Mesenchymal stem cell (in vitro differentiated cells and primary cell): ENCODE data around the gene TBC1D22A.

ENCODE experiments used
- DNase-seq: peaks from one replicate; pipeline ENCODE4 v3.0.0-alpha.2; 2013
- H2AFZ ChIP-seq: one replicate; pipeline ENCODE4 v1.6.1; 2013; ENCODE audit warnings: low read depth, mild to moderate bottlenecking, control low read depth, inconsistent platforms, low read length, moderate library complexity
- H2AK5ac ChIP-seq: 2 replicates; pipeline ENCODE4 v1.6.1; 2013; ENCODE audit warnings: low read length, moderate library complexity, mild to moderate bottlenecking, inconsistent platforms; ENCODE audit not compliant: severe bottlenecking
- H2BK120ac ChIP-seq: one replicate; pipeline ENCODE4 v1.6.1; 2013; ENCODE audit warnings: low read depth, mild to moderate bottlenecking, inconsistent platforms, low read length, moderate library complexity
- H2BK12ac ChIP-seq, 2 experiments: one replicate each; pipeline ENCODE4 v1.6.1; 2013; ENCODE audit warnings: inconsistent platforms in 2 of 2, low read length in 2 of 2, mild to moderate bottlenecking in 2 of 2, moderate library complexity in 2 of 2, control low read depth in 1 of 2
- H2BK15ac ChIP-seq: one replicate; pipeline ENCODE4 v1.6.1; 2013; ENCODE audit warnings: mild to moderate bottlenecking, low read depth, inconsistent platforms; ENCODE audit not compliant: poor library complexity, severe bottlenecking
- H2BK5ac ChIP-seq: 2 replicates; pipeline ENCODE4 v1.6.1; 2013; ENCODE audit warnings: low read depth, mild to moderate bottlenecking, low read length, control low read depth, inconsistent platforms; ENCODE audit not compliant: poor library complexity, severe bottlenecking
- H3K14ac ChIP-seq, 2 experiments: one replicate each; pipeline ENCODE4 v1.6.1; 2013; ENCODE audit warnings: inconsistent platforms in 2 of 2, low read length in 2 of 2, control low read depth in 1 of 2, mild to moderate bottlenecking in 1 of 2, moderate library complexity in 1 of 2
- H3K18ac ChIP-seq, 2 experiments: one replicate each; pipeline ENCODE4 v1.6.1; 2013; ENCODE audit warnings: inconsistent platforms in 2 of 2, low read length in 2 of 2, control low read depth in 1 of 2, low read depth in 1 of 2, mild to moderate bottlenecking in 1 of 2
- H3K23ac ChIP-seq, 2 experiments: one replicate each; pipeline ENCODE4 v1.6.1; 2013; ENCODE audit warnings: inconsistent platforms in 2 of 2, low read length in 2 of 2, mild to moderate bottlenecking in 2 of 2, moderate library complexity in 2 of 2, control low read depth in 1 of 2
- H3K27ac ChIP-seq: 2 replicates; pipeline ENCODE4 v1.5.1; 2013; ENCODE audit warnings: mild to moderate bottlenecking, moderate library complexity, low read length, control low read depth, inconsistent platforms; ENCODE audit not compliant: poor library complexity, severe bottlenecking
- H3K27me3 ChIP-seq, 2 experiments: 2 replicates each; pipeline versions ENCODE4 v1.6.1 to v1.7.0; 2013; ENCODE audit warnings: low read length in 2 of 2, mild to moderate bottlenecking in 2 of 2, moderate library complexity in 2 of 2, control low read depth in 1 of 2, inconsistent platforms in 1 of 2; ENCODE audit not compliant: control insufficient read depth in 1 of 2, insufficient read depth in 1 of 2
- H3K36me3 ChIP-seq, 2 experiments: 2 replicates each; pipeline versions ENCODE4 v1.6.1 to v1.7.0; 2013; ENCODE audit warnings: low read length in 2 of 2, control low read depth in 1 of 2, inconsistent platforms in 1 of 2, low read depth in 1 of 2, mild to moderate bottlenecking in 1 of 2; ENCODE audit not compliant: insufficient read depth in 2 of 2, control insufficient read depth in 1 of 2
- H3K4ac ChIP-seq, 2 experiments: one replicate each; pipeline ENCODE4 v1.6.1; 2013; ENCODE audit warnings: inconsistent platforms in 2 of 2, low read length in 2 of 2, mild to moderate bottlenecking in 2 of 2, moderate library complexity in 2 of 2, control low read depth in 1 of 2, low read depth in 1 of 2
- H3K4me1 ChIP-seq: 2 replicates; pipeline ENCODE4 v1.6.1; 2013; ENCODE audit warnings: low read depth, low read length, control low read depth; ENCODE audit not compliant: control insufficient read depth, insufficient read depth
- H3K4me2 ChIP-seq: 2 replicates; pipeline ENCODE4 v1.6.1; 2013; ENCODE audit warnings: low read length, mild to moderate bottlenecking, inconsistent platforms; ENCODE audit not compliant: poor library complexity, severe bottlenecking
- H3K4me3 ChIP-seq, 2 experiments: 2 replicates each; pipeline versions ENCODE4 v1.5.1 to v1.7.0; 2013; ENCODE audit warnings: low read length in 2 of 2, mild to moderate bottlenecking in 2 of 2, control low read depth in 1 of 2, low read depth in 1 of 2; ENCODE audit not compliant: insufficient read depth in 1 of 2
- H3K79me1 ChIP-seq: replicated peaks from 2 replicates; pipeline ENCODE4 v1.6.1; 2013; ENCODE audit warnings: mild to moderate bottlenecking, control low read depth, low read length, inconsistent platforms; ENCODE audit not compliant: poor library complexity, severe bottlenecking
- H3K9ac ChIP-seq: 2 replicates; pipeline ENCODE4 v1.7.0; 2013; ENCODE audit warnings: mild to moderate bottlenecking, low read length, moderate library complexity
- H3K9me3 ChIP-seq: 2 replicates; pipeline ENCODE4 v1.7.0; 2013; ENCODE audit warnings: mild to moderate bottlenecking, low read length; ENCODE audit not compliant: control insufficient read depth
- H4K8ac ChIP-seq: one replicate; pipeline ENCODE4 v1.6.1; 2013; ENCODE audit warnings: inconsistent platforms, mild to moderate bottlenecking, low read length, moderate library complexity
- H4K91ac ChIP-seq: one replicate; pipeline ENCODE4 v1.6.1; 2013; ENCODE audit warnings: mild to moderate bottlenecking, low read length, inconsistent platforms
- WGBS: methylation state at CpG from one replicate; pipeline ENCODE4 v1.1.7; 2013; ENCODE audit warnings: mixed read lengths; 5-methylcytosine and 5-hydroxymethylcytosine counted together

TBC1D22A gene

GRCh38 chr22:46723882-46724281 lies 38.6 kb upstream of the TBC1D22A start:
- Histone ChIP-seq H3K18ac (no peak overlapping the region), H3K4me2 (no peak overlapping the region), H2BK15ac (no peak overlapping the region), H4K8ac (no peak overlapping the region), H3K36me3 (peaks cover 20 to 51% of the 10 kb centered on the region in 2 experiments), H3K27ac (no peak overlapping the region), H3K79me1 (peaks cover 55% of the 10 kb centered on the region), H4K91ac (no peak overlapping the region), H3K9ac (no peak overlapping the region), H2BK5ac (no peak overlapping the region), H2AFZ (no peak overlapping the region), H3K4me3 (no peak overlapping the region), H3K4ac (no peak overlapping the region), H3K27me3 (no peaks in the 10 kb centered on the region), H2BK120ac (no peak overlapping the region), H2BK12ac (no peak overlapping the region), H3K4me1 (peaks cover 15% of the 10 kb centered on the region), H2AK5ac (no peak overlapping the region), H3K14ac (no peak overlapping the region), H3K9me3 (no peaks in the 10 kb centered on the region), H3K23ac (no peak overlapping the region)
- 99% methylated on average over 8 of the region's 9 CpGs for WGBS
- DNase-seq = no peak

DNA sequence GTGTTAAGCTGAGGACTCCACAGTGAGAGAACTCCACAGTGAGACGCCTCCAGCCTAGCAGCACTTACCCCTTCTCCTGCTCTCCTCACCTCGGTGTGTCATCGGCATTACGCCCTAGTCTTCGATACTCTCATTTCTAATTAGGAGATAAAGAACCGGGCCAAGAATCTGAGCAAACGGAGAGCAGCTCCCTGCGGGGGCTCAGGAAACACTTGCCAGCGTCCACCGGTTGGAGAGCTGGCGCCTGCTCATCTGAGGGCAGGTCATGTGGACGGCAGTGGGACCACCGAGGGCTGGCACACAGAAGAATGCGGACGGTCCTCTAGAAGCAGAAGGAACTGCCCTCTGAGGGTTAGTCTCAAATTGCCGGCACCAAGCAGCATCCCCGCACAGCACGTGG lies 37.4 kb upstream of the TBC1D22A start:
- H2BK5ac ChIP-seq = no peak overlapping the region
- no peak overlapping the region for H3K14ac ChIP-seq
- H3K27ac ChIP-seq = no peak overlapping the region
- peaks cover 51% of the 10 kb centered on the region for H3K79me1 ChIP-seq
- H3K27me3 ChIP-seq = no peaks in the 10 kb centered on the region
- H4K91ac ChIP-seq = no peak overlapping the region
- no peak overlapping the region for H2AFZ ChIP-seq
- H4K8ac ChIP-seq = no peak overlapping the region
- H3K4me2 ChIP-seq = no peak overlapping the region
- H2BK15ac ChIP-seq = no peak overlapping the region
- H3K4ac ChIP-seq = no peak overlapping the region
- H3K23ac ChIP-seq = no peak overlapping the region
- no peak overlapping the region for H2BK12ac ChIP-seq
- peaks cover 10% of the 10 kb centered on the region for H3K4me1 ChIP-seq
- H2AK5ac ChIP-seq = no peak overlapping the region
- no peak for DNase-seq
- H3K18ac ChIP-seq = no peak overlapping the region
- no peak overlapping the region for H3K4me3 ChIP-seq
- peaks cover 8 to 46% of the 10 kb centered on the region in 2 experiments for H3K36me3 ChIP-seq
- 93% methylated on average over 18 of the region's 18 CpGs for WGBS
- no peak overlapping the region for H2BK120ac ChIP-seq
- H3K9ac ChIP-seq = no peak overlapping the region
- H3K9me3 ChIP-seq = no peaks in the 10 kb centered on the region

- no peak overlapping the region for H2BK15ac ChIP-seq
- H3K9me3 ChIP-seq = no peaks in the 10 kb centered on the region
- peaks cover 58% of the 10 kb centered on the region for H3K79me1 ChIP-seq
- 97% methylated on average over 38 of the region's 38 CpGs for WGBS
- H3K4ac ChIP-seq = no peak overlapping the region
- H3K18ac ChIP-seq = peak overlapping the region in 1 of 2 experiments; percentile 28
- H4K8ac ChIP-seq = no peak overlapping the region
- H3K4me1 ChIP-seq = peaks cover 18% of the 10 kb centered on the region
- H4K91ac ChIP-seq = no peak overlapping the region
- DNase-seq = no peak
- no peaks in the 10 kb centered on the region for H3K27me3 ChIP-seq
- H3K4me3 ChIP-seq = no peak overlapping the region
- no peak overlapping the region for H2BK12ac ChIP-seq
- no peak overlapping the region for H3K4me2 ChIP-seq
- H3K27ac ChIP-seq = no peak overlapping the region
- no peak overlapping the region for H2BK120ac ChIP-seq
- peaks cover 3 to 50% of the 10 kb centered on the region in 2 experiments for H3K36me3 ChIP-seq
- H2AK5ac ChIP-seq = no peak overlapping the region
- no peak overlapping the region for H2AFZ ChIP-seq
- H3K23ac ChIP-seq = no peak overlapping the region
- H3K9ac ChIP-seq = no peak overlapping the region
- H2BK5ac ChIP-seq = no peak overlapping the region
- H3K14ac ChIP-seq = no peak overlapping the region
These were observed 36.1 kb upstream of the TBC1D22A start for GRCh38 chr22:46726066-46726985.

DNA sequence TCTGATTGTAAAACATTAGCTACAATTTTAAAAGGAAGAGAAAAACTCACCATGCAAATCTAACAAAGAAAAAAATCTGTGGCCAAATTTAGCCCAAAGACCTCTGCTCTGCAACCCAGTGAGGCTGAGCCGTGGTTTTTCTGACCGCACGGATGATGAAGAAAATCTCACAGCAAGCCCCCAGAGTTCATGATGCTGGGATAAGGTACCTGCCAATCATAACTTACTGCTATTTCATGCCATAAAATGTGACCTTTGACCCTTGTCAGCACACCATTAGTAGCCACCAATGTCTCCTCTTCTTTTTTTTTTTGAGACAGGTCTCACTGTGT lies 35.5 kb upstream of the TBC1D22A start:
- H3K23ac ChIP-seq = no peak overlapping the region
- H2AK5ac ChIP-seq = no peak overlapping the region
- no peak overlapping the region for H3K4ac ChIP-seq
- no peak overlapping the region for H3K14ac ChIP-seq
- WGBS = 95% methylated on average over 3 of the region's 3 CpGs
- no peak overlapping the region for H3K18ac ChIP-seq
- no peak overlapping the region for H3K4me3 ChIP-seq
- no peaks in the 10 kb centered on the region for H3K9me3 ChIP-seq
- no peak overlapping the region for H3K27ac ChIP-seq
- no peak overlapping the region for H3K4me2 ChIP-seq
- no peak overlapping the region for H2BK15ac ChIP-seq
- no peak for DNase-seq
- peaks cover 56% of the 10 kb centered on the region for H3K79me1 ChIP-seq
- no peak overlapping the region for H3K9ac ChIP-seq
- H3K4me1 ChIP-seq = peaks cover 21% of the 10 kb centered on the region
- H4K8ac ChIP-seq = no peak overlapping the region
- H2BK12ac ChIP-seq = no peak overlapping the region
- no peak overlapping the region for H4K91ac ChIP-seq
- no peak overlapping the region for H2AFZ ChIP-seq
- no peaks in the 10 kb centered on the region for H3K27me3 ChIP-seq
- peaks cover 3 to 51% of the 10 kb centered on the region in 2 experiments for H3K36me3 ChIP-seq
- H2BK5ac ChIP-seq = no peak overlapping the region
- H2BK120ac ChIP-seq = no peak overlapping the region
